ENCODE measurements around the gene PPP1R7. TPM values are rescaled to one million over a fixed set of nuclear protein-coding genes. Genes with fewer than 3 reads are reported as not detected.

The PPP1R7 gene
- total and polyA plus RNA-seq, 2 experiments from 2014 or later = 44.0 to 98.4 TPM

- H3K36me3 ChIP-seq = peaks cover 48% of the 10 kb centered on the region
- TF ChIP-seq CTCF (IDR thresholded peaks at IDR 0.05; ENCODE audit: low read depth, low read length) = no peak
Measured at GRCh38 chr2:241230435-241230834, 80.2 kb downstream of the PPP1R7 start.

GRCh38 chr2:241232736-241233575 is 82.7 kb downstream of the PPP1R7 start:
- Histone ChIP-seq H3K36me3 (peaks cover 67% of the 10 kb centered on the region), H3K27ac (no peak overlapping the region), H3K9me3 (ENCODE audit: low read depth) (no peaks in the 10 kb centered on the region), H3K4me3 (no peak overlapping the region), H3K4me1 (ENCODE audit: low read depth) (peaks cover 3% of the 10 kb centered on the region), H3K27me3 (no peaks in the 10 kb centered on the region)
- DNase-seq (ENCODE audit: low read depth in 1 of 2, low spot score in 1 of 2) = no peak
- no peak for TF ChIP-seq CTCF (IDR thresholded peaks at IDR 0.05; ENCODE audit: low read depth, low read length)

More at GRCh38 chr2:241230435-241230834, 80.2 kb downstream of the PPP1R7 start:
- DNase-seq (ENCODE audit: low read depth in 1 of 2, low spot score in 1 of 2) = no peak
- Histone ChIP-seq H3K4me3 (no peak overlapping the region), H3K27ac (no peak overlapping the region), H3K27me3 (no peaks in the 10 kb centered on the region), H3K4me1 (ENCODE audit: low read depth) (peaks cover 3% of the 10 kb centered on the region), H3K9me3 (ENCODE audit: low read depth) (no peaks in the 10 kb centered on the region)

Other genes starting within 250 kb of the PPP1R7 start
- gene CROCC2, start 244.1 kb upstream of the PPP1R7 start, total RNA-seq = not detected in 2 replicates
- not detected in 2 replicates for gene CROCC2, start 244.1 kb upstream of the PPP1R7 start, polyA plus RNA-seq
- 0.09 and 1.2 TPM in 2 replicates for gene SNED1, start 151.8 kb upstream of the PPP1R7 start, total RNA-seq
- 0.41 and 0.76 TPM in 2 replicates for gene SNED1, start 151.8 kb upstream of the PPP1R7 start, polyA plus RNA-seq
- gene MTERF4, start 48.2 kb upstream of the PPP1R7 start, total RNA-seq = 75.7 and 105 TPM in 2 replicates
- gene MTERF4, start 48.2 kb upstream of the PPP1R7 start, polyA plus RNA-seq = 25.0 and 26.9 TPM in 2 replicates
- gene PASK, start 995 bp upstream of the PPP1R7 start, total RNA-seq = 8.5 and 11.9 TPM in 2 replicates
- 4.7 and 7.0 TPM in 2 replicates for gene PASK, start 995 bp upstream of the PPP1R7 start, polyA plus RNA-seq
- 2.7 and 2.8 TPM in 2 replicates for gene ANO7, start 38.2 kb downstream of the PPP1R7 start, total RNA-seq
- gene ANO7, start 38.2 kb downstream of the PPP1R7 start, polyA plus RNA-seq = 2.7 and 3.4 TPM in 2 replicates
- 313 and 329 TPM in 2 replicates for gene HDLBP, start 165.2 kb downstream of the PPP1R7 start, total RNA-seq
- 261 and 295 TPM in 2 replicates for gene HDLBP, start 165.2 kb downstream of the PPP1R7 start, polyA plus RNA-seq
- gene SEPTIN2, start 165.5 kb downstream of the PPP1R7 start, total RNA-seq = 334 and 386 TPM in 2 replicates
- gene SEPTIN2, start 165.5 kb downstream of the PPP1R7 start, polyA plus RNA-seq = 627 and 695 TPM in 2 replicates
- gene FARP2, start 205.8 kb downstream of the PPP1R7 start, total RNA-seq = 24.4 and 26.5 TPM in 2 replicates
- 26.5 and 32.7 TPM in 2 replicates for gene FARP2, start 205.8 kb downstream of the PPP1R7 start, polyA plus RNA-seq

Measured in cardiac muscle cell (in vitro differentiated cells and primary cell).